BJ (cell line): ENCODE measurements around the gene RAPSN. TPM values are rescaled to one million over a fixed set of nuclear protein-coding genes. Genes with fewer than 3 reads are reported as not detected.

Source experiments
- CTCF ChIA-PET: fragments of 350-600 bp; formaldehyde crosslinking; extraction: SDS; loops from one replicate; lab custom pipeline; 2021; ENCODE audit warnings: antibody characterized with exemption, inconsistent platforms; lab: Yijun Ruan, JAX
- POLR2A ChIA-PET: fragments of 300-600 bp; sonication (Branson Sonifier 250); formaldehyde crosslinking; extraction: SDS; loops from one replicate; lab custom pipeline; 2021; ENCODE audit warnings: antibody characterized with exemption; lab: Charles Lee
- DNase-seq: peaks from one replicate; pipeline ENCODE4 v3.0.0-alpha.2; 2011; ENCODE audit warnings: low read depth
- H3K27me3 ChIP-seq: 2 replicates; pipeline ENCODE4 v1.6.0; 2011; ENCODE audit warnings: low read length; ENCODE audit not compliant: control insufficient read depth, insufficient read depth
- H3K36me3 ChIP-seq: 2 replicates; pipeline ENCODE4 v1.5.1; 2011; ENCODE audit warnings: low read length; ENCODE audit not compliant: control insufficient read depth, insufficient read depth
- H3K4me3 ChIP-seq: 2 replicates; pipeline ENCODE4 v1.5.1; 2011; ENCODE audit warnings: low read depth, mild to moderate bottlenecking, control low read depth, low read length
- polyA plus RNA-seq: library from polyadenylated mRNA; depleted of rRNA; stranded (reverse); fragments of >200 nt; gene quantifications from 2 replicates; pipeline ENCODE4 v1.2.3, GENCODE V29; 2011
- TF ChIP-seq, protein P1 (sequence below): IDR thresholded peaks from 2 replicates; pipeline ENCODE4 v1.5.1; 2011; ENCODE audit warnings: low read depth, mild to moderate bottlenecking, control low read depth, inconsistent platforms, low read length, moderate library complexity; ENCODE audit not compliant: insufficient read depth

The RAPSN gene
- polyA plus RNA-seq, 1 experiment = 0.10 TPM

DNA sequence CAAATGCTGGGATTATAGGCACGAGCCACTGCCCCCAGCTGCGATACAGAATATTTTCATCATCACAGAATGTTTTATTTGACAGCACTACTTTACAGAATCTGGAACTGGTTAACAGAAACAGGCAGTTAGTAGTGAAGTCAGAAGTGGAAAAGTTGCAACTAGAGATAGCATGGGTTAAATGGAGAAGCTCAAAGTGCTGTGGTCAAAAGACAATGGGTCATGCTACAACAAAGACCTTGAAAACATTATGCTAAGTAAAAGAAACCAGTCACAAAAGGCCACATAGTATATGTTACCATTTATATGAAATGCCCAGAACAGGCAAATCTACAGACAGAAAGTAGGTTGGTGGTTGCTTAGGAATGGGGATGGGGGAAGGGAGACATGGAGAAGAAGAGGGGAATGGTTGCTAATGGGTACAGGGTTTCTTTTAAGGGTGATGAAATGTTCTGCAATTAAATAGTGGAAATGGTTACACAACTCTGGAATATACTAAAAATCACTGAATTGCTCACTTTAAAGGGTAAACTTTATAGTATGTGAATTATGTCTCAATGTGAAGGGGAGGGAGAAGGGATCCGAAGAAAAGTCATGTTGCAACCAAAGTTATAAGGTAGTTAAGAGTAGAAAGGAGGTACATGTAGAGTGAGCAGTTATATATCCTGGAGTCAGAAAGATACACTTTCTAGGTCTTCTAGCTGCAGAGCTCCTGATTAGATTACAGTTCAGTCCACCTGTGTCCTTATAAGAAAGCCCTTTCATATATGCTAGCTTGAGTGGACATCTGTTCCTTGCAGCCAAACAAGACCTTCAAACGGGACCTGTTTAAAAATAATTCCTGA, 46.3 kb upstream of the RAPSN start:
- Histone ChIP-seq H3K4me3 (no peak overlapping the region), H3K36me3 (no peaks in the 10 kb centered on the region), H3K27me3 (no peaks in the 10 kb centered on the region)
- ChIA-PET CTCF (no interaction called here), POLR2A (no interaction called here)
- peak; percentile 68 for DNase-seq
- TF ChIP-seq, protein P1, sequence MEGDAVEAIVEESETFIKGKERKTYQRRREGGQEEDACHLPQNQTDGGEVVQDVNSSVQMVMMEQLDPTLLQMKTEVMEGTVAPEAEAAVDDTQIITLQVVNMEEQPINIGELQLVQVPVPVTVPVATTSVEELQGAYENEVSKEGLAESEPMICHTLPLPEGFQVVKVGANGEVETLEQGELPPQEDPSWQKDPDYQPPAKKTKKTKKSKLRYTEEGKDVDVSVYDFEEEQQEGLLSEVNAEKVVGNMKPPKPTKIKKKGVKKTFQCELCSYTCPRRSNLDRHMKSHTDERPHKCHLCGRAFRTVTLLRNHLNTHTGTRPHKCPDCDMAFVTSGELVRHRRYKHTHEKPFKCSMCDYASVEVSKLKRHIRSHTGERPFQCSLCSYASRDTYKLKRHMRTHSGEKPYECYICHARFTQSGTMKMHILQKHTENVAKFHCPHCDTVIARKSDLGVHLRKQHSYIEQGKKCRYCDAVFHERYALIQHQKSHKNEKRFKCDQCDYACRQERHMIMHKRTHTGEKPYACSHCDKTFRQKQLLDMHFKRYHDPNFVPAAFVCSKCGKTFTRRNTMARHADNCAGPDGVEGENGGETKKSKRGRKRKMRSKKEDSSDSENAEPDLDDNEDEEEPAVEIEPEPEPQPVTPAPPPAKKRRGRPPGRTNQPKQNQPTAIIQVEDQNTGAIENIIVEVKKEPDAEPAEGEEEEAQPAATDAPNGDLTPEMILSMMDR = no peak

DNA sequence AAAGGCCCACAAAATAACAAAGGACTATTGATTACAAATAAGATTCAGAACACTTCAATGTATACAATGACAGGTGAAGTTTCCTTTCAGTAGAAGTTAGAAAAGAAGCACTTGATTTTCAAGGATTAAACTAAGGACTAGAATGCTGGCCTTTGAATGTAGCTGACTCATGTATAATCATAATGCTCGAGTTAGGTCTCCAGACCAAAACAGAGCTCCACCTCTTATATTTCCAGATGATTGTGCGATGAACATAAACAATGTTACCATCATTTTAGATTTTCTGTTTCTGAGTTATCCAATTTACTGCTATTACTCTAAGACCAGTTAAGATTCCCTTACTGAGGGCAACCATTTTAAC, 40.4 kb upstream of the RAPSN start:
- DNase-seq = no peak
- no peaks in the 10 kb centered on the region for H3K27me3 ChIP-seq
- H3K36me3 ChIP-seq = peaks cover 6% of the 10 kb centered on the region
- no peak overlapping the region for H3K4me3 ChIP-seq
- CTCF ChIA-PET = interaction anchor here (0.6 to 2.8 kb wide), 4 partner anchors 9 to 138 kb away, joined by 3 to 14 read pairs (median 4); no protein-coding TSS in a partner anchor
- POLR2A ChIA-PET = no interaction called here
- TF ChIP-seq, protein P1 = no peak

DNA sequence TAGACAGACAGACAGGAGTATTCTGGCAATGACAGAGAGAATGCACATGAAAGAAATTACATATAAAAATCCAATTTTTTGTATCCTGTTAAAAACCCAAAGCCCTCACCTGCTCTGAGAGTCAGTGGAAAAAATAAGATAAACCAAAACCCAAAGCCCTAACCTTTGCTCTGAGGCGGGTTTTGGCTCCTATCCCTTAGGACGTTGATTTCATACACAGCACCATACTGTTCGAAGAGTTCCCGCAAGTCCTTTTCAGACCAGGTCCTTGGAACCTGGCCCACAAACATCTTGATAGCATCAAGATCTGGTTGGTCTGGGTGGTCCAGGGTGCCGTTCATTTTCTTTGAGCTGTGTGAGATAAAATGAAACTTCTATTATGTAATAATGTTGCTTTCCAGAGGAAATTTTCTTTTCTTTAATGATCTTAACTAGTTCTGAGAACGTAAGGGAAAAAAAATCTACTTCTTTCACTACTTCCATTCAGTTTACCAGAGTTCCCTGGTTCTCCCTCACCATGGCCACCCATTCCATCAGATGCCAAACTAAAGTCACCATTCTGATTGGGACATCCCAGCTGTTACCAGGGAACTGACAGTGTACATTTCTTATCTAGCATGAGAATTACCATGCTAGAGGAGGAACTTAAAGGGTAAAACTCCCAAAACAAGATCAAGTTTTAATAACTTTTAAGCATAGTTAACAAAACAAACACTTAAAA, 39.9 kb upstream of the RAPSN start:
- Histone ChIP-seq H3K27me3 (no peaks in the 10 kb centered on the region), H3K36me3 (peaks cover 8% of the 10 kb centered on the region), H3K4me3 (no peak overlapping the region)
- POLR2A ChIA-PET = no interaction called here
- CTCF ChIA-PET = interaction anchor here (0.6 to 2.8 kb wide), 3 partner anchors 8 to 22 kb away, joined by 3 to 14 read pairs (median 3); no protein-coding TSS in a partner anchor
- DNase-seq = no peak
- TF ChIP-seq, protein P1 = no peak

DNA sequence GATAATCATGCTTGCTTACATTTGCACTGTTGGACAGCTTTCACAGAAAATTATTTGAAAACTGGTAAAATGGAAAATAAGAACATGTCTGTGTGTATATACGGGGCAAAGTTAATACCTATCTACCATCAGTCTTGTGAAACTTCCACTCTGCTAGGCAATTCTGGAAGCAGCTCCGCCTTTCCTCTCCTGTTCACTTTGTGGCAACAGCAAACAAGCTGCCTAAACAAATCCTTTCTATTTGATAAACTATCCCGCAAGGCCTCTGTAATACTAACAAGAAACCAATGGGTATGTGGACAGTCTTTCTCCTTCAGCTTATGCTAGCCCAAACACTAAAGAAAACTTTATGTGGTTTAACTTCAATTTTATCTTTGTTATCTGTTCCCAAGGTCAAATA, 39.2 kb upstream of the RAPSN start:
- Histone ChIP-seq H3K4me3 (no peak overlapping the region), H3K36me3 (peaks cover 11% of the 10 kb centered on the region), H3K27me3 (no peaks in the 10 kb centered on the region)
- POLR2A ChIA-PET = interaction anchor here (0.6 kb wide), 1 partner anchor 103 kb away, joined by 11 read pairs; no protein-coding TSS in a partner anchor
- TF ChIP-seq, protein P1 = no peak
- no peak for DNase-seq
- CTCF ChIA-PET = interaction anchor here (1.3 kb wide), 1 partner anchor 21 kb away, joined by 3 read pairs; no protein-coding TSS in a partner anchor

DNA sequence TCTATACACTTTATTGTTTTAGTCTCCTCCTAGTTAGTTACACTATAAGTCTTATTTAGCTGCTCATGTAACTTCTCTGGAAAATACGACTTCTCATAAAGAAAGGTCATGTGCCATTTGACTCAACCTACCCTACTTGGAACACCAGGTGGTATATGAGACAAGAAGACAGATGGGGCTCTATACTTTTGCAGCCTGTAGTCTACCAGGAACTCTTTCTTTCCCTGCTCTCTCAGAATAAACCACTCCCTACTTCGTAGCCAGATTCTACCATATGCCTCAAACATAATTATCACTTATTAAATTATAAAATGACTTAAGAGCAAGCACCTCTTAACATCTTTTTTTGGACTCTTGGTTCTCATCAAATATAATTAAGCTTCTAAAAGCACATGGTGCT, 38.5 kb upstream of the RAPSN start:
- no peak for DNase-seq
- TF ChIP-seq, protein P1 = no peak
- no peaks in the 10 kb centered on the region for H3K27me3 ChIP-seq
- POLR2A ChIA-PET = interaction anchor here (0.6 kb wide), 1 partner anchor 104 kb away, joined by 11 read pairs; no protein-coding TSS in a partner anchor
- CTCF ChIA-PET = interaction anchor here (0.6 to 1.3 kb wide), 2 partner anchors 21 to 118 kb away, joined by 3 read pairs; no protein-coding TSS in a partner anchor
- no peak overlapping the region for H3K4me3 ChIP-seq
- H3K36me3 ChIP-seq = peaks cover 16% of the 10 kb centered on the region
